HFF-Myc (cell line): Measurements from ENCODE around the gene ODC1.

Source experiments
- DNase-seq: peaks from one replicate; pipeline ENCODE4 v3.0.0-alpha.2; 2011; ENCODE audit warnings: low read depth; ENCODE audit errors: extremely low read depth
- H3K4me3 ChIP-seq: replicated peaks from 2 replicates; pipeline ENCODE4 v1.5.1; 2011; ENCODE audit warnings: low read depth, mild to moderate bottlenecking, control low read depth, low read length
- TF ChIP-seq, protein P1 (sequence below): IDR thresholded peaks from 2 replicates; pipeline ENCODE4 v1.5.1; 2012; ENCODE audit warnings: mild to moderate bottlenecking, low read depth, low read length, control low read depth; ENCODE audit errors: missing control alignments

The ODC1 gene

DNA sequence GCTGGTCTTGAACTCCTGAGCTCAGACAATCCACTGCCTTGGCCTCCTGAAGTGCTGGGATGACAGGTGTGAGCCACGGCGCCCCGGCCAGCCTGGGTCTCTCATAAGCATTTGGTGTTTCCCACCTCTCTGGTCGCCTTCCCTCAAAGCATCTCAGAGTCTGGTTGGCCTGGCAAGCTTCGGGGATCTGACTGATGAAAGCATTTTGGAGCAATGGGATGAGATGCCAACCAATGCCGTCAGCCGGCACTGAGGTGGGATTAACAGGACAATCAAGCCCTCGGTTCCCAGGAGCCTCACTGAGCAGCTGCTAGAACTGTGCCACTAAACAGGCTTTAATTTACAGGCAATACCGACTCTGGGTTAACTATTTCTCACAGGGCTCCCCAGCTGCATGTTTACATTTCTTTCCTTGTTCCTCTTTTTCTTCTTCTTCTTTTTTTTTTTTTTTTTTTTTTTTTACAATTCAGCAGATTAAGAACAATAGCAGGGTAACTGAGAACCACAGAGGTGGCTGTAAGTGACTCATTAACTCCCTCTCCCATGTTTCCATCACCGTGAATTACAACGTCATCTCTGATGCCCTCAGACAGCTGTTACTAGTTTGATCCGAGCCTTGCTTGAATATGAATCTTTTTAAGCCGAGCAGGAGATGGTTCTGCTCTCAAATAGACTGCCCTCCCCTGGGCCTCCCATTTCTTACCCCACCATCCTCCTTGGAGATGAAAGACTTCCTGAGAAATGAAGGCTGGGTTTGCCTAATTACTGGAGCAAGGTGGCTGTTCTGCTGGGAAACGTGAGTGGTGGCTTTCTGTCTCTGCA lies 37.9 kb downstream of the ODC1 start:
- no peak for DNase-seq
- TF ChIP-seq, protein P1, sequence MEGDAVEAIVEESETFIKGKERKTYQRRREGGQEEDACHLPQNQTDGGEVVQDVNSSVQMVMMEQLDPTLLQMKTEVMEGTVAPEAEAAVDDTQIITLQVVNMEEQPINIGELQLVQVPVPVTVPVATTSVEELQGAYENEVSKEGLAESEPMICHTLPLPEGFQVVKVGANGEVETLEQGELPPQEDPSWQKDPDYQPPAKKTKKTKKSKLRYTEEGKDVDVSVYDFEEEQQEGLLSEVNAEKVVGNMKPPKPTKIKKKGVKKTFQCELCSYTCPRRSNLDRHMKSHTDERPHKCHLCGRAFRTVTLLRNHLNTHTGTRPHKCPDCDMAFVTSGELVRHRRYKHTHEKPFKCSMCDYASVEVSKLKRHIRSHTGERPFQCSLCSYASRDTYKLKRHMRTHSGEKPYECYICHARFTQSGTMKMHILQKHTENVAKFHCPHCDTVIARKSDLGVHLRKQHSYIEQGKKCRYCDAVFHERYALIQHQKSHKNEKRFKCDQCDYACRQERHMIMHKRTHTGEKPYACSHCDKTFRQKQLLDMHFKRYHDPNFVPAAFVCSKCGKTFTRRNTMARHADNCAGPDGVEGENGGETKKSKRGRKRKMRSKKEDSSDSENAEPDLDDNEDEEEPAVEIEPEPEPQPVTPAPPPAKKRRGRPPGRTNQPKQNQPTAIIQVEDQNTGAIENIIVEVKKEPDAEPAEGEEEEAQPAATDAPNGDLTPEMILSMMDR: no peak
- no peak overlapping the region for H3K4me3 ChIP-seq

DNA sequence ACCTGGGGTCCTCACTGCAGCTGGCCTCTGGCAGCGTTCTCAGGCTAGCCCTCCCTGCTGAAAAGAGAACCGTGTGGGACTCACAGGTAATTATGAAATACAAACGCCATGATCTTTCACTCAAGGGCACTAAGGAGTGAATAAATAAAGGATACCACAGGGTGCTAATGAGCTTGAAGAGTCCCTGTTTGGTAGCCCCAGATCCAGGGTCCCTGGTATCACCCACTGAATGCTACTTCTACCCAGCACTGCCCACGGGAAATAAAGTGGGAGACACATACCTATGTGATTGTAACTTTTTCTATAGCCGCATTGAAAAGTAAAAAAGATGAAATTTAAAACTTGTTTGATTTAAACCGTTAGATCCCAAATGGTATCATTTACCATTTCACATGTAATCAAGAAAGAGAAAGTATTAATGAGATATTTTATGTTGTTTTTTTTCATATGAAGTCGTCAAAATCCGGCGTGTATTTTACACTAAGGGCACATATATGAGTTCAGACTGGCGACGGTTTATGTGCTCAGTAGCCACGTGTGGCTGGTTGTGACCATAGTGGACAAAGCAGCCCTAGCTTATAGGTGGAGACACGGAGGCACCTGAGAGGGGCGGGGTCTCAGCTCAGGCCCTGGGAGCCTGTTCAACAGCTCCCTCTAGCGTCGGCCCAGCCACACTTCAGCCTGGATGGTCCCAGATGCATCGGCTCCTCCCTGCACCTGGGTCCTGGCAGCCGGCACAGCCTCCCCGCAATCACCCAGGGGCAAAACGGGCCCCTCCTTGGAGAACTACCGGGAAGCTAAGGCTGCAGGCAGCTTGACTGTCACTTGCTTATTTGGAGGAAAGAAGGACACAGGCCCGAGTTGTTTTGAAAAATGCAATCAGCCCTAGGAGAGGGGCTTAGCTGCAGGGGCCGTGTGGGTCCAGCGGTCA lies 39.2 kb downstream of the ODC1 start:
- TF ChIP-seq, protein P1: peak; percentile 97
- H3K4me3 ChIP-seq: no peak overlapping the region
- DNase-seq: peak; percentile 39

DNA sequence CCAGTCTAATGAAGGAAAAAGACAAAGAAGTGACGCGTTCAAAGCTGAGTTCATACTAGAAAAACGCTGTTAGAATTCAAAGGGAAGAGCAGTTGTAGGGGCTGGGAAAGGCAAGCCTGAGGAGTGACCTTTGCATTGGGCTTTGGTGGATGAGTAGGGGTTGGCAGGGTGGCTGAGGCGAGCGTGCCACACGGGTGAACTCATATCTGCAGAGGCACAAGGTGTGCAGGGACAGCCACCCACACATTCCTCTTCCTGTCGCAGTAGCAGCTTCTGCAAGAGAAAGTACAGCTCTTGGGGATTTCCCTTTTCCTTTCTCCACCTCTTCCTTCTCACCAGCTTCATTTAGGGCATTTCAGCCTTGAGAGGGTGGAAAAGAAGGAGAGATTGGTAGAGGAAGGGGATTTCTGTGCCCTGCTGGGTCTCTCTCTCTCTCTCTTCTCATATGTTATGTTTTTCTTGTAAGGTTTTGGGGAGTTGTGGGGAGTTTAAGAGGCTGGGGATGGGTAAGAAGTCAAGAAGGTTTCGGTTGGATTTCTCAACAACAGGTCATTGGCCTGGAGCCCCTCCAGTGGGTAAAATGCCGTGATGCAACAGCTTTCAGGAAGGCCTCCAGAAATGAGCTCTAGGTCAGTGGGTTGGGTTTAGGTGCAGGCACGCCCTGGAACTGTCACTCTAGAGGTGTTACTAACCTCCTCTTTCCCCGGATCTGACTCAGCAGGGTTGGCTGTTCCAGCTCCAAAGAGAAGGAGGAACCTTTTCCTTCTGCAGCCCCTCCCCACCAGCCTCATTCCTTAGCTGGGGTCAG lies 40.1 kb downstream of the ODC1 start:
- peak; percentile 63 for DNase-seq
- TF ChIP-seq, protein P1: no peak
- no peak overlapping the region for H3K4me3 ChIP-seq

DNA sequence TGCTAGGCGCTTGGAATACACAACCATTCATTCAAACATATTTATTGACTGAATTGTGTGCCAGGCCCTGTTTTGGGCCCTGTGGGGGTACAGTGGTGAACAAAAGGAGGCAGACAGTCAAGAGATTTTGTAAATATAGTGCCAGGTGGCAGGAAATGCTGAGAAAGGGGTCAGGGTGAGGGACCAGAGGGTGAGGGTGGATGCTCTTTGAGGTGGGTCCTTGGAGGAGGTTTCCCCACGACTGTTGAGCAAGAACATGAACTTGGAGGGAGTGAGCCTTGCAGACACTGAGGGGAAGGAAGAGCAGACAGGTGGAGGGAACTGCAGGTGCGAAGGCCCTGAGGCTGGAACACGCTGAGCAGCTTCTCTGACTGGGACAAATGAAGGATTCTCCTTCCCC lies 40.7 kb downstream of the ODC1 start:
- no peak overlapping the region for H3K4me3 ChIP-seq
- DNase-seq: no peak
- TF ChIP-seq, protein P1: no peak

DNA sequence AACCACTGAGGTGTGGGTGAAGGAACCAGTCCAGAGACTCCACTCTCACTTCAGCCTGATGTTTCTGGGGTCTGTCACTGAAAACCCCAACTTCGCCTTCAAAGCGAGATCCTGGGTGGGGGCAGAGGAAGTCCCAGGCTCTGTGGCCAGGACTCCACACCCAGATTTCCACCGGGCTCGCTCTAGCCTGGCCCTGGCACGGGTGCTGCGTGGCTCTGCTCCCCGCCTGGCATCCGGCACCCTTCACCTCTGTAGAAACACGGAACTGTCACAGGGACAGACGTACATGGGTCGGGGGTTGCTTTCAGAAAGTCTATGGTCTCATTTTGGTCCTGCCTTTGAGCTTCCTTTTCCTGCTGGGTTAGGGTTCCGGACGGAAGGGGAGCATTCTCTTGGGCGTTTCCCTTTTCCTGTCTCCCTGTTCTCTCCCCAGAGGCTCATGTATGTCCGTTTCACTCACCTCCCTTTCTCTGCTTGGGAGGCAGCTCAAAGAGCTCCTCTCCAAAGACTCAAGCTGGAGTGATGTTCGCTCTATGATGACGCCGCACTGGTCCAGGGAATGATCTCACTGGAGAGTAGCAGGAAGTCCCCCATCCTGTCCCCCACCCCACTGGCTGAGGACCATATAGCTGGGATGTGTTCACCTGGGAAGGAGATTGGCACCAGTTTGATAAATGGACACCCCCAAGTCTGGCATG lies 41.5 kb downstream of the ODC1 start:
- no peak overlapping the region for H3K4me3 ChIP-seq
- no peak for DNase-seq
- TF ChIP-seq, protein P1: no peak

DNA sequence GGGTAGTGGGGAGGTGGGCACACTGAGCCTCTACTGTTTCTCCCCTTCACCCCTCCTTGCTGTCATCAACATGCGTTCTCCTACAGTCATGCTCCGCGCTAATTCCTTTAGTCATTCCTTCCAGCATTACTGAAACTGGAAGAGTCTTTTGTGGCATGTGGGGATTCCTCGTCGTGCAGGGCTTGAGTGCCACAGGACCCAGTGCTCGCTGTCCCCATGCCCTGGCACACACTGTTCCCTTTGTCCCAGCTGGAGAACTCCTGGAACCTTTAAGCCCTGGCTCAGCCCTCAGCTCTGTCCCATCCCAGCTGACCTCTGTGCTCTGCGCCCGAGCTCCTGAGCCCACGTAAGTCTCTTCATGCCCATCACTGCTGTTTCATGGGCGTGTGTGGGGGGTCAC lies 42.1 kb downstream of the ODC1 start:
- H3K4me3 ChIP-seq: no peak overlapping the region
- no peak for DNase-seq
- TF ChIP-seq, protein P1: no peak
